Putamen (tissue), 1 donor: ENCODE measurements around the gene SLC30A3.
"Not testable (repeated sequence)": the region's sequence is repeated elsewhere in the genome, so short reads cannot be mapped to it uniquely, and the experiment has no call there.

Source experiments
- DNase-seq: peaks from one replicate; pipeline ENCODE4 v3.0.0-alpha.2; 2016; ENCODE audit warnings: low spot score

Gene SLC30A3

DNA sequence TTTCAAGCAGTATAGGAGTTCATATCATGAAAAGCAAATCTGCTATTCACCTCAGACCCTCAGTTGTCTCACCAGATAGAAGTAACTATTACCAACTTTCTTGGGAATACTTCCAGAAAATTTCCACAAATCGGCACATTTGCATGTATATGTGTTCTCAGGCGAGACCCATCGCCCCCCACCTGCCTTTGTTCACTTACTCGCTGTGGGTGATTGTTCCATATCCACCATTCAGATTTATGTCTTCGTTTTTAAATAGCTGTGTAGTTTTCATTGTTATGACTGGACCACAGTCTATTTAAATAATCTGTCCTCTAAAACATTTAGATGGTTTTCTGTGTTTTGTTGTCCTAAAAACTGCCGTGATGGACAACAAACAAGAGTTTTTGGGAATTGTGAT, 22.6 kb upstream of the SLC30A3 start:
- DNase-seq, result no peak

DNA sequence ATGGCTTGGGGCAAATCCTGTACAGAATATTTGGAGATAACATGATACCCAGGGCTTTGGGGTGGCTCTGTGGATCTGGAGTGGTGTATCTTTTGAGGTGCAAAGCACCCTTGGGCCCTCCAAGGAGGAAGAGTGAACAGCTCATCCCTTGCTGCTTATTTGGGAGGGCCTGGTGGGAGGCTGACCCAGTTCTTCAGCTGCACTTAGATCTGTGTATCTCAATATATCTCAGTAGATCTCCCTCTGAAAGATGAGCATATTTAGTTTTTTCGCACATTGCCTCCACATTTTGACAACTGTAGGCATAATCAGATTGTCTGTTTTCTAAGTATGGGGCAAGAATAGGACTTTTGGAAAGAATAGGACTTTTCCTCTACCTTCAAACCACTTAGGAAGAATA, 22.1 kb upstream of the SLC30A3 start:
- peak; percentile 45 for DNase-seq

DNA sequence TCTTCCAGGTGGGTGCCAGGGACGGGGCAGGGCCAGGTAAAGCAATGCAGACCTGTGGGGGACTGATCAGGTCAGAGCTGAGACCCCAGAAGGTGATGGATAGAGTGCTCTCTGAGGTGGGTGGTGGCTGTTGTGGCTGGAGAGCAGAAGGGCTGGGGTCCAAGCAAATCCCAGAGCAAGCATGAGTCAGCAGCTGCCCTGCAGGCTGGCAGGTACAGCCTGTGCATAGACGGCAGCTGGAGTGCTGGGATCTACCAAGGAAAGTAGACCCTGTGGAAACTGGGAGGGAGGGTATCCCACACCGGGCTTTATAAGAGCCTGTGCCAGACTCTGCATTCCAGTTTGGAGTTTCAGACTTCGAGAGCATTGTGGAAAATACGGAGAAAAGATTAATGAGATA, 20.0 kb upstream of the SLC30A3 start:
- no peak for DNase-seq

DNA sequence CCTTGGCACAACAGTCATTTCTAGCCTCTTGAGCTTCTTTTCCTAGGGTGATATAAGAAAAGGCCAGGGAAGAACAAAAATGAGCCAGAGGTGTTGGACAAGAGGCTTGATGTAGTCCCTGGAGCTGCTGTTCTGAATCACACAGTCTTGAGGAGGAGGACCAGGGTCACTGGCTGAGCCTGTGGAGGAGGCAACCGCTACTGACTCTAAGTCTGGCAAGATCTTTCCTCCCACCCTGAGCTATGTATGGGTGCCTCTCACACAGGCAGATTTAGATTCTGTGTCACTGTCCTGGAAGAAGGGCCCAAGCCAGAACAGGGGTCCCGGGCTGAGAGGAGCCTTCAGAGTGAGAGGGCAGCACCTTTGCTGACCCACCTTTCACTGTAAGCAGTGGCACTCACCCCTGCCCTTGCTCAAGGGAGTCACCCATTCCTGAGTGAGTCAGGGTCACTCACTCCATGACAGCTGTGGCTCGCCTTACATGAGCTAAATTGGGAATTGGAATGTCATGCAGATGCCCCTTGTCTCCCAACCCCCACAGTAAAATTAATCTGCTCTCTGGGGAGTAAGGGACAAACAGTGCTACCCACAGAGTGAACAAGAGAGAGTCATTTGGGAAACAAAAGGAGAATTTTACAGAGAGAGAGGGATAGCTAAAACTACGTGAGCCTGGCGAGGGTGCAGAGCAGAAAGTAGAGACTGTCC, 19.2 kb upstream of the SLC30A3 start, which contains the start of gene TRIM54:
Gene TRIM54, plus strand, starts transcription at position 575 of the 705 bp plus-strand sequence. CDS start 303 bp downstream, outside the sequence.
- DNase-seq, result no peak

DNA sequence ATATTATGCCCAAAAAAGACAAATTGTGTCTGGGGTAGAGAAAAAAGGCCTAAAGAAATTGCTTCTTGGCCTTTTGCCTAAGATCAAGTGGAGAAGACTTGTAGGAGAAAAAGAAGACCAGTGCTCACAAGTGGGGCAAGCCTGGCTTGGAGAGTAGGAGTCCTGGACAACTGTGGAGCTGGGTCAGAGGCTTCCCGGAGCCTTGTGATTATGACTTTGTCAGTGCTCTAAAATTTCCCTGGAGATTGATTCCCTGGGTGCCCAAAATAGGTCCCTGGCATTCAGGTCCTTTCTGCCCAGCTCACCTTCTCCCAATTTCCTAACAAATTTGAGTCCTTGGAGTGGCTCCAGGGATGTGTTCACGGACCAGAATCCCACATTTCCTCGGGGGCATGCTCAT, 18.6 kb upstream of the SLC30A3 start:
- no peak for DNase-seq

DNA sequence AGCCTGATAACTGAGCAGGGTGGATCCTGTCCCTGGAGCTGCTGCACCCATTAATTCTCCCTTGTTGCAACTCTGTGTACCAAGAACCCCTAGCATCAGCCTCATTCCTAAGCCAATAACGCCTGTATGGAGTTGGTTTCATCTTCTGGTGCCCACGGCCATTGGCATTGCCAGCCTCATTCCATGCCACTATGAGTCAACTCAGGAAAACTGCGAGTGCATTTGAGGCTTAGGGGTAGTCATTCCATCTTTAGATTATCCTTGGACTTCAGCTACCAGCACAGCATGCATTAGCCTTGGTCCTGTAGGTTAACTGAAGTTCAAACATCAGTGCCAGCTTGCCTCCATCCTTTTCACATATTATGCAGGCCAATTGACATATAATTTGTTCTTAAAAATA, 18.0 kb upstream of the SLC30A3 start:
- DNase-seq, result no peak

DNA sequence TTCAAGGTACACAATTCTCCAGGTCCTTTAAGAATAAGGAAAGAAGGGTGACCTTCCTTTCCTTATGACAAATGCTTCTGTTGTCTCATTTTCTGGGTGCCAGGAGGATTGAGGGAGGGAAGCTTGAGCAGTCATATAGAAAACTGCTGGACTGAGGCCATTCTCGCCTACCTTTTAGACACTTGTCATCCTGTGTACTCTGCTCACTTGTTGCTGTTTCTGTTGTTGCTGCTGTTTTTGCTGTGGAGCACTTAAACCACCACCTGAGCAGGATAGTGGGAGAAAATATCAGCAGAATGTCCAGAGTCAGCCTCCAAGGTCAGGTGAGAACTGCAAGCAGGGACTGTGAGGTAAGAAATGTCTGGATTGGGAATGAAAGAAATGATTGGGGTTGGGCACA, 15.2 kb upstream of the SLC30A3 start:
- no peak for DNase-seq

DNA sequence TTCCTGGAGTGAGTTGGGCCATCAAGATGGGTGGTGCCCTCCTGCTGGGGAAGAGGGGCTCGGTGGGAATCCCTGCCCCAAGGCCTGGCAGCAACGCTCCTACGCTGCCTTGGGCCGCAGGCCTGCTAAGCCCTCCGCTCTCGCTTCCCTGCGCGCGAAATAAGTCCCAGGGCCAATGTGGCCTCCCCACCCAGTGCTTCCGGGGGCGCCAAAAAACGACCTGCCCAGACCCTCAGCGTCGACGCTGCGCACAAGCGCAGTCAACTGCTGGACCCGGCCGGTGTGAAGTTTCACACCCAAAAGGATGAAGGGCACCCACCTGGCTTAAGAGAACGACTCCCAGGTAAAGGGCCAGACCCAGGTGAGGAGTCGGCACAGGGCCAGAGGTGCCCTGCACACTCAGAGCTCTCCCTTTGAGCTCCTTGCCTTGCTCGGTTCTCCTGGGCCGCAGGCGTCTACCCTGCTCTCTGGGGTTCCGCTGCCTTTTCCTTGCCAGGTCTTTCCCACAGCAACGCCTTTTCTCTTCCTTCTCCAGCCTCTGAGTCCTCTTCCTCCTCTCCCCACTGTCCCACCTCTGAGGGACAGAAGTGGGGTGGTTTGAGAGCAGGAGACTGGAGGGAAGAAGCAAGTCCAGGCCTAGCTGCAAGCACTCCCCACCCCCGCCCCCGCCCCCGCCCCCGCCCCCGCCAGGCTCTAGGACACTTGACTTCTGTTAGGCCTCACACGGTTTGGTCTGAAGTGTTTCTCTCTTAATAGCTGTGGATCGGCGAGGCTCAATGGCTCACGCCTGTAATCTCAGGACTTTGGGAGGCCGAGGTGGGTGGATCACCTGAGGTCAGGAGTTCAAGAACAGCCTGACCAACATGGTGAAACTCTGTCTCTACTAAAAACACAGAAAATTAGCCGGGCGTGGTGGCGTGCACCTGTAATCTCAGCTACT, 12.6 kb upstream of the SLC30A3 start, which contains the start of gene DNAJC5G:
Gene DNAJC5G, plus strand, starts transcription at position 223 of the 940 bp plus-strand sequence. CDS start 1,296 bp downstream, outside the sequence.
- DNase-seq, result no peak

DNA sequence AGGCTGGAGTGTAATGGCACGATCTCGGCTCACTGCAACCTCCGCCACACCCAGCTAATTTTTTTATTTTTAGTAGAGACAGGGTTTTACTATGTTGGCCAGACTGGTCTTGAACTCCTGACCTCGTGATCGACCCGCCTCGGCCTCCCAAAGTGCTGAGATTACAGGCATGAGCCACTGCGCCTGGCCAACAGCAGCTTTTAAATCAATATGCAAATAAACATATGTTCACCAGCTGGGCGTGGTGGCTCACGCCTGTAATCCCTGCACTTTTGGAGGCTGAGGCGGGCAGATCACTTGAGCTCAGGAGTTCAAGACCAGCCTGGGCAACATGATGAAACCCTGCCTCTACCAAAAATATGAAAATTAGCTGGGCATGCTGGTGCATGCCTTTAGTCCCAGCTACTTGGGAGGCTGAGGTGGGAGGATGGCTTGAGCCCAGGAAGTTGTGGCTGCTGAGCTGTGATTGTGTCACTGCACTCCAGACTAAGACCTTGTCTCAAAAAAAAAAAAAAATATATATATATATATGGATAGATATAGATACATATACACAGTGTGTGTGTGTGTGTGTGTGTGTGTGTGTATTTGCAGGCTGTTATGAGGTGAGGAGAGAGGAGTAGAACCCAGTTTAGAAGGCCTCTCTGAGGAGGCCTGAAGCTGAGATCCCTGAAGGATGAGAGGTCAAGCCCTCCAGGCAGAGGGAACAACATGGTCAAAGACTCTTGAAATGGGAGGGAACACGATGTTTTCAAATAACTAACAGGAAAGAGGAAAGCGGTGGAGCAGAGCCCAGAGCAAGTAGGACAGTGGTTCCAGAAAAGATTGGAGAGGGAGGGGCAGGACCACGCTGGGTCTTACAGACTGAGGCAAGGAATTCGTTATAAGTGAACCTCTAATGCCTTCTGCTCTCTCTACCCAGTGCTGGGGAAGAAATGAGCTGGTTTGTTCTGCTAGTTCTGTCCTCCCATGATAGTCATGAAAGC, 10.0 kb upstream of the SLC30A3 start:
- not testable (repeated sequence) for DNase-seq

DNA sequence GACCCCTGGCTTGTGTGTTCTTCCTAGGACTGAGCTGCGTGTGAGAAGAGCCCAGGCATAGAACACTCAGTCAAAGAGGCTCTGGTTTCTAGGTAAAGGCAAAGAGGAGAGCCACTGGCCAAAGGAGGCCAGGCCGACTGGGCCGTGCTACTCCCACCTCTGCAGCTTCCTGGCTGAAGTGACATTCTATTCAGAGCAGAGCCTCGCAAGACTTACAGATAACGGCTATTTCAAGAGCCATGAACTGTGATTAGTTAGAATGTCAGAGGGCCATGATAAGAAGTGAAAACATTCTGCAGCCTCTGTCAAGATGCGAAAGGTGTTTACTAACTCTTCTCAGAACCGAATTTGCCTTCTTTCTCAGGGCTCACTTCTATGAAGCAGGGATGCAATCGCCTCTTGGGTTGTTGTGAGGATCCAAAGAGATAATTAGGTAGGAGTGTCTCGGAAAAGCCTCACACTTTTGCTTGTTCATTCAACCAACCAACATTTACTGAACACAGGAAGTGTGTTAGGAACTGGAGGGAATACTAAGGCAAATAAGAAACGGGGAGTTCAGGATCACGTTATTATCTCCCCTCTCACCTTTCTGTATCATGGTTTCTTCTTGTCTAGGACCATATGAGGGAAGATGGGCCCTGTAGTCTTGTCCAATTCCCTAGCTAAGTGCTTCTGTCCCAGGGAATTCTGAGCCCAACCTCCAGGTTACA, 8.9 kb upstream of the SLC30A3 start:
- DNase-seq, result no peak

DNA sequence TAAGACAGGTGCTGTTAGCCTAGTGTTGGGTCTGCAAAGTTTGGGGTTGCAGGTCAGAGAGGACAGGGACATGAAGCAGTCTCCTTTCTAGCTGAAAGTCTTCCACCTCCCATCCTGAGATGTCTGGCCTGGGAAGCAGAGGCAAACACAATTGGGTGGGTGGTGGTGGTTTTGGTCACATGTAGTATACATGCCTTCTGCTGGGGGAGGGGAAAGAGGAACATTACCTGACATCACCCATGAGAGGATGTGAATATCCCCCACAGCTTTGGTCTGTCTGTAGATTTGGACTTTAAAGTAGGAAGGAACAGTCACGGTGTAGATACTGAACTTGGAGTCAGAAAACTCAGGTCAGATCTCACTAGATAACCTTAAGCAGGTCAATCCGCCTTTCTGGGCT, 7.8 kb upstream of the SLC30A3 start:
- no peak for DNase-seq

DNA sequence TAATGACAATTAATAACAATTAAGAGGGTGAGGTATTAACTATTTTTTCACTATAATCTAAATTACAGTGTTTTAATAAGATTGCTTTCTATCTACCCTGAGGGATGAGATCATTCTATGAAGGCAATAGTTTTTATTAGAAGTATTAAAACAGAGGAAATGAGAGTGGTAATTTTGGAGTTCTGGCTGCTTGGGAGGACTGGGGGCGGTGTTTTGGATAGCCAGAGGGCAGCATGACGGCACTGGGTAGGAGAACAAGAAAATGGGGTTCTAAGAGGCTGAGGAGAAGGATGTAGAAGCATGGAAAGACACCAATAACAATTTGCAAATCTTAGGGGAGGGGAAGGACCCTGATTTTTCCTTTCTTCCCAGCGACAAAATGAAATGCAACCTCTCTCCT, 7.3 kb upstream of the SLC30A3 start:
- no peak for DNase-seq

DNA sequence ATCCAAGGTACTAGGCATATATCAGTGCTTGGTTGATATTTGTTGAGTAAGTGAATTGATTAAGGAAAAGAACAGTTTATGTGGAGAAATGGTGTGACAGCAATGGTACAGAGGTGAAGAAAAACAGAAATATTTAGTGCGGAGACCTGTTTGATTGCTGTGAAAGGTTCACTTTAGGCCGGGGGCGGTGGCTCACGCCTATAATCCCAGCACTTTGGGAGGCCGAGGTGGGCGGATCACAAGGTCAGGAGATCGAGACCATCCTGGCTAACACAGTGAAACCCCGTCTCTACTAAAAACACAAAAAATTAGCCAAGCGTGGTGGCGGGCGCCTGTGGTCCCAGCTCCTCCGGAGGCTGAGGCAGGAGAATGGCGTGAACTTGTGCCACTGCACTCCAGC, 5.4 kb upstream of the SLC30A3 start:
- DNase-seq, result not testable (repeated sequence)

DNA sequence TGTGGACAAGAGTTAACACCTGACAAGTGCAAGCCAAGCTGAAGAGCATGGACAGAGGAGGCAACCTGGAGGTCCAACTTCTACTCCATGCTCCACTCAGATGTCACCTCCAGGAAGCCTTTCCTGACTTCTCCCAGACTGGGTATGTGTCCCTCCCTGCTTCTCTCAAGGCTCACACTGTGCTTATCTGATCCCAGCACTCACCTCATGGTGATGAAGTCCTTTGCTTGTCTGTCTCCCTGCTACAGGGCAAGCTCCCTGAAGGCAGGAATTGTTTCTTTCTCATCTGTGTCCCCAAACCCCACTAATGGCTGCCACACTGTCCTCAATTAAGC, 2.7 kb upstream of the SLC30A3 start:
- no peak for DNase-seq

DNA sequence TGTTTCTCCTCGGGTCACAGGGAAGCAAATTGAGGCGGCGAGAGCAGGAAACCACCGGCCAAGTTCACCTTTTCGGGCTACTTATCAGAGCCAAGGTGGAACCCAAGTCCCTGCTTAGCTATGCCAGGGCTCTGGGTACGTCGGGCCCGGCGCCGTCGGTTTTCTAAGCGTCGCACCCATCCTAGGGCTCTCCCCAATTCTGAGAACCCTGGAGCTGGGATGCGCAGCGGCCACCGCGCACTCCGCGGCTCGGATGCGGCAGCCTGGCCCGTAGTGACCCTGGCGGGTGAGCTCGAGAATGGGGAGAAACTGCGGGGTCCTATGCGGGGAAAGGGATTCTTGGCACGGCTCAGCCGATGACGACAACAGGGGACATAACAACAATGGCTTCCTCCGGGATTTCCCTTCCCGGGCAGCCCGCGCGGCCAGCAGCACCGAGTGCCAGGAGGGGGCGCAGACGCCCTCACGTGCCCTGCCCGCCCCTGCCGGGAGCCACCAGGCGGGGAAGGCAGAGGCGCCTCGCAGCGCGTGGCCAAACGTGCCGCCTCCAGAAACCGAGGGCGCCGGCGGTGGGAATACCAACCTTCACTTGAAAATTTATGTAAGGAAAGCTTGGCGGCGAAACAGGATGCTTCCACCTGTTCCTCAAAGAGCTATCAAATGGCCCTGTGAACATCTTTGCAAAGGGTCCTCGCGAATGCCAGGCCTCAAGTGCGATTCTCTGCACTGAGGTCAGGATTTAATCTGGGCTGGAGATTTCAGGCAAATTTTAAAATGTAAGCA, 2.1 kb upstream of the SLC30A3 start:
- no peak for DNase-seq

DNA sequence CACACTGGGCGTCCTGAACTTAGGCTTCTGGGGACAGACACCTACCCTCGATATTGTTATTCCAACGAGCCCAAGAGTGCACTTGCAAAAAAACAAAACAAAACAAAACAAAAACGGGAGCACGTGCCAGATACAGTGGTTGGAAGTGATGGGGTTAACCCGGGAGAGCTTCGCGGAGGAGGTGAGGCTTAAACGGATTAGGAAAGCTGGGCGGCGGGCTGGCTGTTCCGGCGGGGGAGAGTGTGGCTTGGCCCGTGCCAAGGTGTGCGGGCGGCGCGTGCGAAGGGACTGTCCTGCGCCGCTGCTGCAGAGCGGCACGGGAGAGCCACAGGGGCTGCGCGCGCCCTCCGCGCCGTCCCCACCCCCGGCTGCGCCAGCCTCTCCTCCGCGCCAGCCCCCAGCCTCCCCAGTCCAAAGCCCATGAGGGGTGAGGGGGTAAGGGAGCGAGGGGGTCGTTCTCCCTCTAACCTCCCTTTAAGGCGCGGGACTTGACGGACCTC, 1.5 kb upstream of the SLC30A3 start:
- DNase-seq, result no peak

DNA sequence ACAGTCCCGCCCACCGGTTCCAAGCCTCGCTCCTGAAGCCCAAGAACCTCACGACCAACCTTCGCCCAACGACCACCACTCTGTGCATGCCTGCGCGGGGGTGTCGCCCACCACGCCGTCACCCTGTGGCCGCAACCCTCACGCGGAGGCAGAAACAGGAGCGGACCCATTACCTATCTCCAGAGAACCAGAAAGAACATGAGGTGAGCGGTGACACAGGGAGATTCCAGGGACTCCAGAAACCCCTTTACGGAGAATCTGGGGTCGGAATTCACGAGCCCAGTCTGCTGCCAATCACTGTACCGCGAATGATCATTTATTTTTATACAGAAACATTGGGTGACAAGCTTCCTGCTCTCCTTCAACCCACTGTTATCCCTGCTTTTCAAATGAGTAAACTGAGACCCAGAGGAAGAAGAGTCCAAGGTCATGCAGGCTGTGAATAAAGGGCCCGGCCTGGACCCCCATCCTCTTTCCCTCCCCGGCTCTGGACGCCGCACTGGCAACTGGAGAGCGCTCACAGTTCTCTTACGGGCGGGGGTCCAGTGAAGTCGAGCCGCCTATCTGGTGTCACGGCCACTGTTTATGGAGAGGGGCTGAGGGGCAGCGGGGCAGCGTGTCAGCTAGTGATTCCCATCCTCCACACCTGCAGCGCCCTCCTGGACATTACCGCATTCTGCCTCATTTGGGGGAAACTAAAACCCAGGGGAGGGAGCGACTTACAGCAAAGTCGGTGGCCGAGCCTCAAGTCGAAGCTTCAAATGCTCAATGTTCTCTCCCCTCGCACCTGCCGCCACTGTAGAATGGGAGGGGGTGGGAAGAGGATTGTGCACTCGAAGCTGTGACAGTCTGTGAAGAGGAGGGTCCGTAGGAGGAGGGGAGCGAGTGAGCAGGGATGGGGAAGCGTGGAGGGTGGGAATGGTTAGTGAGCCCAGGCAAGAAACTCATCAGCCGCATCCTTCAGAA, 723 bp upstream of the SLC30A3 start:
- no peak for DNase-seq

DNA sequence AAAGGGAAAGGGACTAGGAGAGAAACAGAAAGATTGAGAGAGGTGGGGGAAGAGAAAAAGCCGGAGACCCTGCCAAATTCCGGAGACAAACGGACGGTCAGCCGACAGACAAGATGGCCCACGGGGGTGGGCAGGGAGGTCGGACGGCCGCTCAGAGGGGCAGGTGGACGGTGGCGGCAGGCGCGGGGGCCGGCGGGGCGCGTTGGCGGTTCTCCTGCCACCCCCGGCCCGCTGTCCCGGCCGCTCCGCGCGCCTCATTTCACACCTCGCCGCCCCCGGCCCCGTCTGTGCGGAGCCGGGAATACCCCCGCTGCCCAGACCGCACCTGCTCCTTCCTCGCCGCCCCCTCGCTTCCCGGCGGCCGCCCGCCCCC, 935 bp downstream of the SLC30A3 start:
- DNase-seq, result no peak

DNA sequence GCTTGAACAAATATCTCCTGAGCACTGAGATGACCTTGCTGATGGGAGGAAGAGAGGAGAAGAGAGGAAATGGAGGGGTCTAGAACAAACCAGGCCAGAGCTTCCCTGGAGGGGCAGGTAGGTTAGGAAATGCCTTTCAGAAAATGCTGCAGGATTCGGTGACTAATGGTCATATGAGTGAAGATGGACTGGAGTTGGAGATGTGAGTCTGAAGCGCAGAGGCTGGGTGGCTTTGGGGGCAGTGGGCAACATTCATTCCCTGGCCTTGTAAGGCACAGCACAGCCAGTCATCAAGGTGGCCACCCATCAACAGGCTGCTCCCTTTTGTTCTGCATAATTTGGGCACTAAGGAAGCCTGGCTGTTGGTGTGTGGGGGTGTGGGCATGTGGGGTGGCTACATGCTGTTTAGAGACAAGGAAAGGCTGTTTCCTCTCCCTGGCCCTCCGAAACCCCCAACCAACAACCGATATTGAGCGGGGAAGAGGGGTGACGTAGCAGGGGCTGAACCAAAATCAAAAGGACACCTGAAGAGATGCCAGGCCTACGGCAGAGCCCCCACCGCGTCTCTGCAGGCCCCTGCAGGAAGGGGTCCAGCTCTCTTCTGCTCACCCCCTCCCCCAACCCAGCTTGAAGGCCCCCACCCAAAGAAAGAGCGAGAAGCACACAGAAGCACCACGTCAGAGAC, 1.5 kb downstream of the SLC30A3 start:
- DNase-seq, result no peak
